Measurements from ENCODE around the gene TSC2.
"Not testable (repeated sequence)": the region's sequence is repeated elsewhere in the genome, so short reads cannot be mapped to it uniquely, and the experiment has no call there.

Gene TSC2

GRCh38 chr16:2009791-2010510 lies 37.8 kb upstream of the TSC2 start, which contains the start of gene ZNF598:
ZNF598 (minus strand) TSS chr16:2009821.
- peak; percentile 91 to 96 (median 95) for DNase-seq

GRCh38 chr16:2011726-2012125 lies 36.1 kb upstream of the TSC2 start:
- DNase-seq = not testable (repeated sequence)

- no peak for DNase-seq
Measured at GRCh38 chr16:2013527-2013926, 34.3 kb upstream of the TSC2 start.

GRCh38 chr16:2015117-2015946 lies 32.5 kb upstream of the TSC2 start:
- peak in 2 of 3 donors; percentile 37 to 49 for DNase-seq

GRCh38 chr16:2015947-2016208 lies 31.9 kb upstream of the TSC2 start:
- no peak for DNase-seq

- DNase-seq = peak in 1 of 3 donors; percentile 36
Measured at GRCh38 chr16:2016407-2016922, 31.3 kb upstream of the TSC2 start.

GRCh38 chr16:2019518-2019920 lies 28.3 kb upstream of the TSC2 start, which contains the start of gene NPW:
NPW (plus strand) TSS chr16:2019785.
- DNase-seq = peak in 1 of 3 donors; percentile 51

- DNase-seq = no peak
Measured at GRCh38 chr16:2019921-2020831, 27.6 kb upstream of the TSC2 start.

- DNase-seq = peak in 2 of 3 donors; percentile 46 to 65
Measured at GRCh38 chr16:2022723-2023091, 25.1 kb upstream of the TSC2 start.

- peak; percentile 92 to 96 (median 96) for DNase-seq
Measured at GRCh38 chr16:2023092-2024031, 24.4 kb upstream of the TSC2 start.

GRCh38 chr16:2024032-2024420 lies 23.8 kb upstream of the TSC2 start:
- no peak for DNase-seq

GRCh38 chr16:2025251-2025650 lies 22.5 kb upstream of the TSC2 start:
- DNase-seq = no peak

- no peak for DNase-seq
Measured at GRCh38 chr16:2025878-2026460, 21.8 kb upstream of the TSC2 start.

GRCh38 chr16:2026461-2027023 lies 21.2 kb upstream of the TSC2 start, which contains the start of gene NHERF2:
NHERF2 (plus strand) TSS chr16:2026902; CDS start chr16:2027006, 104 bp downstream.
- peak in 2 of 3 donors; percentile 51 to 70 for DNase-seq

- DNase-seq = peak in 1 of 3 donors; percentile 48
Measured at GRCh38 chr16:2027024-2028010, 20.5 kb upstream of the TSC2 start.

GRCh38 chr16:2028146-2028545 lies 19.6 kb upstream of the TSC2 start:
- no peak for DNase-seq

- DNase-seq = no peak
Measured at GRCh38 chr16:2028620-2029220, 19.1 kb upstream of the TSC2 start.

- DNase-seq = no peak
Measured at GRCh38 chr16:2029350-2029749, 18.4 kb upstream of the TSC2 start.

GRCh38 chr16:2030036-2030435 lies 17.7 kb upstream of the TSC2 start:
- DNase-seq = no peak
